Stomach (tissue), 4 donors: ENCODE results near the gene CHST2.

Source experiments
- CTCF ChIP-seq, 7 experiments: fragments of 450-650 bp in 4 of 7; fragments of 200-600 bp in 3 of 7; sonication (generic) in 3 of 7; IDR thresholded peaks; one replicate each; pipeline ENCODE4 v1.5.1; 2016 to 2019; ENCODE audit warnings: antibody characterized with exemption in 7 of 7, control low read depth in 2 of 7, mild to moderate bottlenecking in 1 of 7
- EP300 ChIP-seq: sonication (generic); formaldehyde crosslinking; IDR thresholded peaks from one replicate; pipeline ENCODE4 v1.6.1; 2017; ENCODE audit warnings: antibody characterized with exemption
- POLR2A ChIP-seq, 4 donors: fragments of 450-650 bp; IDR thresholded peaks; one replicate each; pipeline ENCODE4 v1.6.1; 2016; ENCODE audit warnings: antibody characterized with exemption in 4 of 4, control low read depth in 2 of 4, mild to moderate bottlenecking in 1 of 4, moderate library complexity in 1 of 4

GRCh38 chr3:143081365-143081764 lies 38.2 kb upstream of the CHST2 start:
- TF ChIP-seq POLR2A (IDR thresholded peaks at IDR 0.05) (no peak), CTCF (IDR thresholded peaks at IDR 0.05) (no peak), EP300 (no peak)
